Fibroblast of the aortic adventitia (primary cell): ENCODE data around the gene KLF5. TPM values are rescaled to one million over a fixed set of nuclear protein-coding genes. Genes with fewer than 3 reads are reported as not detected.

Source experiments
- DNase-seq: peaks from one replicate; pipeline ENCODE4 v3.0.0-alpha.2; 2010; ENCODE audit warnings: low read depth
- H3K4me3 ChIP-seq: 2 replicates; pipeline ENCODE4 v1.5.1; 2011; ENCODE audit warnings: low read depth, mild to moderate bottlenecking, control low read depth, low read length, moderate library complexity
- CTCF ChIP-seq: IDR thresholded peaks from 2 replicates; pipeline ENCODE4 v1.5.1; 2011; ENCODE audit warnings: mild to moderate bottlenecking, low read length, control low read depth, inconsistent platforms; ENCODE audit not compliant: insufficient read depth
- total RNA-seq: library from RNA; depleted of rRNA; stranded (reverse); fragments of >200 nt; gene quantifications from 2 replicates; pipeline ENCODE4 v1.2.3, GENCODE V29; 2012; ENCODE audit warnings: low replicate concordance

The KLF5 gene
- total RNA-seq, 1 donor = 4.5 TPM

- no peak for DNase-seq
- no peak overlapping the region for H3K4me3 ChIP-seq
- TF ChIP-seq CTCF = no peak
Measured at GRCh38 chr13:73035660-73036059, 23.1 kb upstream of the KLF5 start.

GRCh38 chr13:73036566-73036965, 22.2 kb upstream of the KLF5 start:
- no peak for TF ChIP-seq CTCF
- no peak overlapping the region for H3K4me3 ChIP-seq
- DNase-seq = no peak

- TF ChIP-seq CTCF = no peak
- H3K4me3 ChIP-seq = no peak overlapping the region
- no peak for DNase-seq
Measured at GRCh38 chr13:73038064-73038463, 20.7 kb upstream of the KLF5 start.

- H3K4me3 ChIP-seq = no peak overlapping the region
- no peak for DNase-seq
- no peak for TF ChIP-seq CTCF
Measured at GRCh38 chr13:73039201-73040108, 19.4 kb upstream of the KLF5 start.

GRCh38 chr13:73040484-73040883, 18.3 kb upstream of the KLF5 start:
- DNase-seq = no peak
- TF ChIP-seq CTCF = no peak
- no peak overlapping the region for H3K4me3 ChIP-seq

- no peak for DNase-seq
- H3K4me3 ChIP-seq = no peak overlapping the region
- no peak for TF ChIP-seq CTCF
Measured at GRCh38 chr13:73040968-73041596, 17.7 kb upstream of the KLF5 start.
